GM19452 (cell line): ENCODE measurements around the gene DBP.
"Not testable (repeated sequence)": the region's sequence is repeated elsewhere in the genome, so short reads cannot be mapped to it uniquely, and the experiment has no call there.

ENCODE experiments used
- ATAC-seq: cut with Tn5 transposase; IDR thresholded peaks from one replicate; pipeline ENCODE4 v1.9.1; 2021; ENCODE audit not compliant: unreplicated experiment

Gene DBP

GRCh38 chr19:48668332-48668731 is 31.2 kb upstream of the DBP start:
- no peak for ATAC-seq

DNA sequence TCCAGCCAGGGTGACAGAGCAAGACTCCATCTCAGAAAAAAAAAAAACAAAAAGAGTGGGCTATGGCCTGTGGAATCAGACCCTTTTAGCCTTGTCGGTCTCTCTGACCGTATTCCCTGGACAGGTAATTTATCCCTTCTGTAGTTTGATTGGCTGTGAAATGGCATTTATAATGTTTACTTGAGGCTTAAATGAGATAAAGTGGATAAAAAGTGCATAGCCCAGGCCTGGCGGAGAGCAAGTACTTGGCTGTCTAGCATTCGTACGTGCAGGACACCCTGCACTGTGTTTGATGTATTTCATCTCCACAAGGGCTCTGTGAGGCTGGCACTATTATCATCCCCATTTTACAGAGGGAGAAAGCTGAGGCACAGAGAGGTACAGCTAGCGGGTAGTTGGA is 28.6 kb upstream of the DBP start:
- ATAC-seq: no peak

DNA sequence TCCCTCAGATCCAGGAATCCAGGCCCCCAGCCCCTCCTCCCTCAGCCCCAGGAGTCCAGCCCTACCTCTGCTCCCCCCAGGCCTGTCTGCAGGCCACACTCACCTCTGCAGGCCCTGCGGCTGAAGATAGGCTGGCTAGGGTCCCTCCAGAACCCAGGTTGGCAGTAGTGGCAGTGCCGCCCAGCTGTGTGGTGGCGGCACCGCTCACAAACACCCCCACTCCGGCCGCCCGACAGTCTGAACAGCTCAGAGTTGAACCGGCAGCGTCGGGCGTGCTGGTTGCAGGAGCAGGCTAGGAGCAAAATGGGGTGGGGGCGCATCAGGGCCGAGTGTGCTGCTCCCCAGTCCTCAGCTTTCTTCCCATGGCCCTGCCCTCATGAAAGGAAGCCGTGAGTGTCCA is 27.3 kb upstream of the DBP start:
- no peak for ATAC-seq

GRCh38 chr19:48663667-48664066 is 26.5 kb upstream of the DBP start:
- no peak for ATAC-seq

GRCh38 chr19:48661711-48662090 is 24.5 kb upstream of the DBP start:
- ATAC-seq: no peak

DNA sequence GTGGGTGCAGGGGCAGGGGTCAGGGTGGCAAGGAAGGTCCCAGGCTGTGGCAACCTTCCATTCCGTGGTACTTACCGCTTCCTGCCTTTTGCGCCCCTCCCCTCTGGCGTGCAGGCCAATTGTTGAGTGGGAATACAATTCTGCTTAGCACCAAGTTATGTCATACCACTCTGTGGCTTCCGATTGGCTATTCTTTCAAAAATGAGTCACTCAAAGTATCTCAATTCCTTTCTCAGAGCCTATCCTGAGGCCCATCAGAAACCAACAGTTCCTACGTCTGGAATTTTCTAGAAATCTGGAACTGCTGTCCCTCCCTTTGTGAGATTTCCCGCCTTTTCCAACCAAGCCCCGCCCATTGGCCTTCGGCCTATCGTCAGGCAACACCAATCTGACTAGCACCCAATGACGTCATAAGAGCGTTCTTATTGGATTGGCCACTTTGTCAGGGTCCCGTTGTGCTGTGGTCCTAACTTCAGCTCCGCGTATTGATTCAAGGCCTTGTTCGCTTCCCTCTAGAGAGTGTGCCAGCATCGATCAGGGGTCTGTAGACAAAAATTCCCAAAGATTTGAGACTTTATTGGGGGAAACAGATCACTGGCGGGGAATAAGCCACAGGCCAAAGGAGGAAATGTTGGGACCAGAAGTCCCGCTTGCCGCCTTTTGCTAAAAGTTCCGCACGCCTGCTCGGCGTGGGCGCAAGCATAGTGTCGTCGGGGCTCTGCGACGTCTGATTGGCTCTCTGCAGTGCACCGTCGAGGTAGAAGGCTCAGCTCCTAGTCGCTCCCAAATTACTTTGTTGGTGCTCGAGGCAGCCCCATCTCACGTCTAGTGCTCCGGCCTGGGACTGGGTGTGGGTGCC is 23.9 kb upstream of the DBP start:
- peak; percentile 83 for ATAC-seq

- no peak for ATAC-seq
Measured at GRCh38 chr19:48659768-48660167, 22.6 kb upstream of the DBP start.

DNA sequence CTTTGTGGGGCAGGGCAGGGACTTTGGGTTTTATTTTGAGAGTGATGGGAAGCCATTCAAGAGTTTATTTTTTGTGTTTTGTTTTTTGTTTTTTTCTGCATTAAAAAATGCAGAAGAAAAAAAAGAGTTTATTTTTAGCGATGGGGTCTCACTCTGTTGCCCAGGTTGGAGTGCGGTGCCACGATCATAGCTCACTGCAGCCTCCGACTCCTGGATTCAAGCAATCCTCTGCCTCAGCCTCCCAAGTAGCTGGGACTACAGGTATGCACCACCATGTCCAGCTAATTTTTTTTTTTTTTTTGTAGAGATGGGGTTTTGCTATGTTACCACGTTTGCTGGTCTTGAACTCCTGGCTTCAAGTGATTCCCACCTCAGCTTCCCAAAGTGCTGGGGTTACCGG is 21.3 kb upstream of the DBP start:
- ATAC-seq: no peak

DNA sequence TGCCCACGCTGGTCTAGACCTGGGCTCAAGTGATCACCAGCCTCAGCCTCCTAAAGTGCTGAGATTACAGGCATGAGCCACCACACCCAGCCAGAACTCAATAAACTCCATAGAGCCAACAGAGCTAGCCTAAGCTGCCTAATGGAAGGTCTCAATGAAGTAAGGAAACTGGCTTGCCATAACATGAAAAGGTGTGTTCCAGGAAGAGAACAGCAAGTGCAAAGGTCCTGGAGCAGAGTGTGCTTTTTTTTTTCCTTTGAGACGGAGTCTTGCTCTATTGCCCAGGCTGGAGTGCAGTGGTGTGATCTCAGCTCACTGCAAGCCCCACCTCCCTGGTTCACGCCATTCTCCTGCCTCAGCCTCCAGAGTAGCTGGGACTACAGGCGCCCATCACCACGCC is 20.6 kb upstream of the DBP start:
- ATAC-seq: not testable (repeated sequence)

- ATAC-seq: no peak
Measured at GRCh38 chr19:48656840-48657474, 19.8 kb upstream of the DBP start.

GRCh38 chr19:48654299-48655059 is 17.3 kb upstream of the DBP start:
- ATAC-seq: no peak

- ATAC-seq: no peak
Measured at GRCh38 chr19:48651683-48652048, 14.5 kb upstream of the DBP start.

DNA sequence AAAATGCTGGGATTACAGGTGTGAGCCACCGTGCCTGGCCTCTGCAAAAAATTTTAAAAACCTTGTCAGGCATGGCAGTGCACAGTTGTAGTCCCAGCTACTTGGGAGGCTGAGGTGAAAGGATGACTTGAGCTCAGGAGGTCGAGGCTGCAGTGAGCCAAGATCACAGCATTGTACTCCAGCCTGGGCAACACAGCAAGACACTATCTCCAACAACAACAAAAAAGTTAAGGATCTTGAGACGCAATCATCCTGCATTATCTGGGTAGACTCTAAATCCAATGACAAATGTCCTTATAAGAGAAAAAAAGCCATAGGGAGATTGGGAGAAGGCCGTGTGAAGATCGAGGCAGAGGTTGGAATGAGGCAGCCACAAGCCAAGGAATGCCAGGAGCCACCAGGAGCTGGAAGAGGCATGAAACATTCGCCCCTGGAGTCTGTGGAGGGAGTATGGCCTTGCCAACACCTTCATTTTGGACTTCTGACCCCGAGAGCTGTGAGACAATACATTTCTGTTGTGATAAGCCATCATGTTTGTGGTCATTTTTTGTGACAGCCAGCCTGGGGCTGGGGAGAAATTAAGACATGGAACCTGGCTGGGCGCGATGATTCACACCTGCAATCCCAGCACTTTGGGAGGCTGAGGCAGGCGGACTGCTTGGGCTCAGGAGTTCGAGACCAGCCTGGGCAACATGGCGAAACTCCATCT is 13.9 kb upstream of the DBP start:
- no peak for ATAC-seq

DNA sequence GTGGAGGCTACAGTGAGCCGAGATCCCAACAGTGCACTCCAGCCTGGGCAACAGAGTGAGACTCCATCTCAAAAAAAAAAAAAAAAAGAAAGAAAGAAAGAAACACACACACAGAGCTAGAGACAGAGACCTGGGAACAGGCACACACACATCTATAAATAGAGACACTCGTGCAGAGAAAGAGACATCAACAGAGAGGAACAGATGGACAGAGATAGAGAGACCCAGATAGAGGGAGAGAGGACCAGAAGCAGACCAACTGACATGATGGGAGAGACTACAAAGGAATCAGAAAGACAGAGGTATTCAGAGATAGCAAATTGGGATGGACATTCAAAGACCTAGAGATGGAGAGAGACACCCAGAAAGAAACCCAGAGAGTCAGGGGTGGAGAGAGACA is 11.0 kb upstream of the DBP start:
- ATAC-seq: no peak

- no peak for ATAC-seq
Measured at GRCh38 chr19:48646722-48647216, 9.6 kb upstream of the DBP start.

DNA sequence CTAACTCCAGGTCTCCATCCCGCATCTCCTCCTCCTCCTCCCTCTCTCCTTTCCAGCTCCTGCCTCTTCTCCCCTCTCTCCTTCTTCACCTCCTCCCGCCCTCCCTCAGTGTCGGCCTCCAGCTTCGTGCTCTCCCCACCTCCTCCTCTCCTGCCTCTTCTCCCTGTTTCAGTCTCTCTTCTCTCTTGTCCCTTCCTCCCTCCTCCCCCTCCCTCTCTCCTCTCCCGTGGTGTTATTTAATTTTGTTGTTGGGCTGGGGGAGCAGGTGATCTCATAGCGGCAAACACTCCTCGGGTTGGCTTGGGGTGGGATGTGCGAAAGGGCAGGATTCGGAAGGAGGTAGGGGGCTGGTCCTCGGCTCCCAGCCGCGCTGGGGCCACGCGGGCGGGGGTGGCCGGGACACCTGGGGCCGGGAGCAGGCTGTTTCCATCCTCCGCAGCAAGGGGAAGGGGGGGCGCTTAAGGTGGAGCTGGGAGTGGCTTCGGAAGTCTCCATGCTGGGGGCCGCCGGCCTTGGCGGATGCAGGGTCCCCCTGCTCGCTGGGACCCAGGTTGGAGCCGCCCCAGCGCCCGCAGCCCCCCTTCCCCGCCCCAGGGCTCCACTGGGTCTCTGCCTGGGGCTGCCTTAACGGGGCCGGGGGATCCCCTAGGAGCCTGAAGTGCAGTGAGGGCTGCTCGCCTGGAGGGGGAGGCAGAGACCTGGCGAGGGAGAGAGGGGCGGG is 9.0 kb upstream of the DBP start, which contains the start of gene CA11:
Gene CA11, minus strand, starts transcription at position 187 of the 721 bp plus-strand sequence. CDS start 555 bp downstream, outside the sequence.
- ATAC-seq: peak; percentile 63

DNA sequence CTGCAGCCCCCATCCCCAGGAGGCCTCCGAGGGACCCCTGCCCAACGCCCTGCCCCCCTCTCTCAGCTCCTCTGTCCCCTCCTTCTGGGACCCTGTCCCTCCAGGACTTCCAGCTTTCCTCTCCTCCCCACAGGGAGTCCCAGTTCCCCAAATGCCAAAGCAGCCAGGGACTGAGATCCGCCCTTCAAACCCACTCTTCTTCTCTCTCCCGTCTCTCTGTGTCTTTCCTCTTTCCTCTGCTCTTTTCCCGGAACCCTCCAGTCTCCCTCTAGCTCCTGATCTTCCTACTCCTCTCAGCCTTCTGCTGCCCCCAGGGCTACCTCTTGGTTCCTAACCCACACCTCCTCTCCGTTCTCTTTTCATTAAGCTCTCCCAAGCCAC is 8.4 kb upstream of the DBP start:
- no peak for ATAC-seq

- no peak for ATAC-seq
Measured at GRCh38 chr19:48644839-48645619, 7.8 kb upstream of the DBP start.

- ATAC-seq: no peak
Measured at GRCh38 chr19:48644355-48644754, 7.2 kb upstream of the DBP start.

DNA sequence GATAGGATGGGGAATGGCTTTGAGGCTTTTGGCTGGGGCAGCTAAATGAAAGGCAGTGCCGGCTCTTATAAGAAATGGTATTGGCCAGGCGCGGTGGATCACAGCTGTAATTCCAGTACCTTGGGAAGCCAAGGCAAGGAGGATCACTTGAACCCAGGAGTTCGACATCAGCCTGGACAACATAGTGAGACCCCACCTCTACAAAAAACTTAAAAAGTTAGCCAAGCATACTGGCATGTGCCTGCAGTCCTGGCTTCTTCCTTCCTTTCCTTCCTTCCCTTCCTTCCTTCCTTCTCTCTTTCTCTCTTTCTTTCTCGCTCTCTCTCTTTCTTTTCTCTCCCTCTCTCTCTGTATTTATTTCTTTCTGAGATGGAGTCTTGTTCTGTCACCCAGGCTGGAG is 5.7 kb upstream of the DBP start:
- no peak for ATAC-seq
